Spleen (tissue), 11 donors: ENCODE results near the gene CEP350. TPM values are rescaled to one million over a fixed set of nuclear protein-coding genes. Genes with fewer than 3 reads are reported as not detected.

Source experiments
- DNase-seq: peaks from one replicate; pipeline ENCODE4 v3.0.0-alpha.2; 2020
- H3K27ac ChIP-seq, 8 donors: fragments of 200-600 bp; sonication (generic) in 7 of 8; 1 replicate in 4 of 8; 2 replicates in 4 of 8; pipeline versions ENCODE4 v1.5.0 to v1.8.0; 2016 to 2021; ENCODE audit warnings: inconsistent platforms in 4 of 8, mild to moderate bottlenecking in 4 of 8, moderate library complexity in 1 of 8
- H3K27me3 ChIP-seq, 7 donors: fragments of 200-600 bp; sonication (generic) in 6 of 7; replicated peaks in 1 of 7; 1 replicate in 4 of 7; 2 replicates in 3 of 7; pipeline versions ENCODE4 v1.5.0 to v1.8.0; 2016 to 2021; ENCODE audit warnings: inconsistent platforms in 3 of 7, mild to moderate bottlenecking in 1 of 7
- H3K36me3 ChIP-seq, 6 donors: fragments of 200-600 bp; sonication (generic) in 5 of 6; 1 replicate in 4 of 6; 2 replicates in 2 of 6; pipeline versions ENCODE4 v1.5.0 to v1.8.0; 2016 to 2021; ENCODE audit warnings: inconsistent platforms in 2 of 6
- H3K4me1 ChIP-seq, 6 donors: fragments of 200-600 bp; sonication (generic) in 5 of 6; 1 replicate in 3 of 6; 2 replicates in 3 of 6; pipeline versions ENCODE4 v1.5.0 to v1.8.0; 2016 to 2021; ENCODE audit warnings: inconsistent platforms in 3 of 6
- H3K4me3 ChIP-seq, 8 donors: fragments of 200-600 bp; sonication (generic) in 7 of 8; 1 replicate in 4 of 8; 2 replicates in 4 of 8; pipeline versions ENCODE4 v1.5.0 to v1.8.0; 2016 to 2021; ENCODE audit warnings: inconsistent platforms in 4 of 8, mild to moderate bottlenecking in 4 of 8, moderate library complexity in 2 of 8
- H3K9me3 ChIP-seq, 8 donors: fragments of 200-600 bp; sonication (generic) in 7 of 8; 1 replicate in 4 of 8; 2 replicates in 4 of 8; pipeline versions ENCODE4 v1.5.0 to v1.8.0; 2016 to 2021; ENCODE audit warnings: inconsistent platforms in 4 of 8
- POLR2A ChIP-seq, 3 donors: fragments of 450-650 bp; IDR thresholded peaks; one replicate each; pipeline ENCODE4 v1.5.1; 2017; ENCODE audit warnings: antibody characterized with exemption in 3 of 3, mild to moderate bottlenecking in 1 of 3
- POLR2AphosphoS5 ChIP-seq, 3 donors: sonication (generic); formaldehyde crosslinking; IDR thresholded peaks; one replicate each; pipeline ENCODE4 v1.5.1; 2017; ENCODE audit warnings: antibody characterized with exemption in 3 of 3
- WGBS, 5 donors: extraction: QIAGEN DNeasy Blood & Tissue Kit in 3 of 5; methylation state at CpG; one replicate each; pipeline versions ENCODE4 v1.1.5 to v1.1.7; 2013 to 2018; 5-methylcytosine and 5-hydroxymethylcytosine counted together
- intact Hi-C: fragments of 100-400 bp; cut with DNase I; formaldehyde crosslinking; loops from one replicate; pipeline ENCODE4 v1.15.0; 2023; ENCODE audit warnings: low total_unique reads
- polyA plus RNA-seq, 3 donors: library from polyadenylated mRNA; stranded (reverse); fragments of 200-250 nt; gene quantifications; one replicate each; pipeline ENCODE4 v1.2.1, GENCODE V29; 2013
- total RNA-seq, 7 donors: library from RNA; depleted of rRNA in 3 of 7; stranded (reverse); fragments of >200 nt in 3 of 7; fragmentation: NEBNext Ultra II Directional in 4 of 7; extraction: Animal tissue kit (Norgen Biotek cat#: 25700) in 4 of 7; gene quantifications; one replicate each; pipeline versions ENCODE4 v1.1.0 to v1.2.1, GENCODE V29; 2016 to 2021
- TF ChIP-seq, protein P1 (sequence below), 11 experiments: fragments of 200-600 bp in 7 of 11; fragments of 450-650 bp in 4 of 11; sonication (generic) in 4 of 11; IDR thresholded peaks in 8 of 11; conservative IDR thresholded peaks in 3 of 11; 1 replicate in 7 of 11; 2 replicates in 4 of 11; pipeline versions ENCODE4 v1.4.0 to v1.8.0; 2016 to 2021; ENCODE audit warnings: antibody characterized with exemption in 11 of 11, inconsistent platforms in 4 of 11, mild to moderate bottlenecking in 1 of 11
- donor health status: healthy with polysubstance abuse.
- donor health status: DM: no; HTN: no; CAD: no; lungs with moderate emphysema.
- donor health status: DM: no; HTN: no; CAD: no.
- donor health status: Bipolar disorder and iron deficiency.
- donor health status: healthy.
- donor health status: DM: no; HTN: no; CAD: no.
- donor health status: DM: yes; HTN: yes; CAD: no.

CEP350 gene
- total and polyA plus RNA-seq, 10 donors = 3.5 to 89.2 (median 66.0) TPM

DNA sequence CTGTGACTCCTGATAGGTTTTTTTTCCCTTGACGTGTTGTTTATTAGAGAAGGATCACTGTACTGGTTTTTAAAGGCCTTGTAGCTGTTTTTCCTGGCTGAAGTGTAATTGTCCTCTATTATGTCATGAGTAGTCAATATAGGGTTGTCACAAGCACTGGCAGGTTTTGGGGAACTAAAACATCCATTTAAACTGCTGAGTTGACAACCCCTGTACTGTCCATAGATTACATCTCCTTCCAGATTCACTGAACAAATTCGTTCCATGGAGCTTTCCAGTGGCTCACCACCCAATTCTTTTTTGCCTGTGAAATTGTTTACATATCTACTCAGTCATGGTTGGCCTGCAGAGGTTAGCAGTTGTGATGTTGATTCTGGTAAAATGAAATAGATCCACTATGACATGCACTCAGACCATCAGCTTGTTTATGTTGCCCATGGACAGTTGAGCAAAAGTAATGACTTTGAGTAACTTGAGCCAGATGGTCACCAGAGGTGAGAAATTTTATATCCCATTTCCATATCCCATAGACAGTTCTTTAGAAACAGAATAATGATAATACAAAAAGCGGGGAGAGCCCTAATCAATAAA, 140.2 kb downstream of the CEP350 start:
- Histone ChIP-seq H3K27me3 (no peaks in the 10 kb centered on the region), H3K4me1 (no peaks in the 10 kb centered on the region), H3K27ac (no peak overlapping the region), H3K9me3 (no peaks in the 10 kb centered on the region), H3K36me3 (peaks cover 0 to 100% (median 86%) of the 10 kb centered on the region in 6 donors), H3K4me3 (no peak overlapping the region)
- intact Hi-C loops = no loop called here
- WGBS, 5 donors = 95 to 97% (median 96%) methylated on average over 3 of the region's 3 CpGs
- TF ChIP-seq, protein P1, sequence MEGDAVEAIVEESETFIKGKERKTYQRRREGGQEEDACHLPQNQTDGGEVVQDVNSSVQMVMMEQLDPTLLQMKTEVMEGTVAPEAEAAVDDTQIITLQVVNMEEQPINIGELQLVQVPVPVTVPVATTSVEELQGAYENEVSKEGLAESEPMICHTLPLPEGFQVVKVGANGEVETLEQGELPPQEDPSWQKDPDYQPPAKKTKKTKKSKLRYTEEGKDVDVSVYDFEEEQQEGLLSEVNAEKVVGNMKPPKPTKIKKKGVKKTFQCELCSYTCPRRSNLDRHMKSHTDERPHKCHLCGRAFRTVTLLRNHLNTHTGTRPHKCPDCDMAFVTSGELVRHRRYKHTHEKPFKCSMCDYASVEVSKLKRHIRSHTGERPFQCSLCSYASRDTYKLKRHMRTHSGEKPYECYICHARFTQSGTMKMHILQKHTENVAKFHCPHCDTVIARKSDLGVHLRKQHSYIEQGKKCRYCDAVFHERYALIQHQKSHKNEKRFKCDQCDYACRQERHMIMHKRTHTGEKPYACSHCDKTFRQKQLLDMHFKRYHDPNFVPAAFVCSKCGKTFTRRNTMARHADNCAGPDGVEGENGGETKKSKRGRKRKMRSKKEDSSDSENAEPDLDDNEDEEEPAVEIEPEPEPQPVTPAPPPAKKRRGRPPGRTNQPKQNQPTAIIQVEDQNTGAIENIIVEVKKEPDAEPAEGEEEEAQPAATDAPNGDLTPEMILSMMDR (IDR thresholded peaks at IDR 0.05 in 8 of 11, conservative IDR thresholded peaks at IDR 0.05 in 3 of 11) = no peak
- DNase-seq = no peak

DNA sequence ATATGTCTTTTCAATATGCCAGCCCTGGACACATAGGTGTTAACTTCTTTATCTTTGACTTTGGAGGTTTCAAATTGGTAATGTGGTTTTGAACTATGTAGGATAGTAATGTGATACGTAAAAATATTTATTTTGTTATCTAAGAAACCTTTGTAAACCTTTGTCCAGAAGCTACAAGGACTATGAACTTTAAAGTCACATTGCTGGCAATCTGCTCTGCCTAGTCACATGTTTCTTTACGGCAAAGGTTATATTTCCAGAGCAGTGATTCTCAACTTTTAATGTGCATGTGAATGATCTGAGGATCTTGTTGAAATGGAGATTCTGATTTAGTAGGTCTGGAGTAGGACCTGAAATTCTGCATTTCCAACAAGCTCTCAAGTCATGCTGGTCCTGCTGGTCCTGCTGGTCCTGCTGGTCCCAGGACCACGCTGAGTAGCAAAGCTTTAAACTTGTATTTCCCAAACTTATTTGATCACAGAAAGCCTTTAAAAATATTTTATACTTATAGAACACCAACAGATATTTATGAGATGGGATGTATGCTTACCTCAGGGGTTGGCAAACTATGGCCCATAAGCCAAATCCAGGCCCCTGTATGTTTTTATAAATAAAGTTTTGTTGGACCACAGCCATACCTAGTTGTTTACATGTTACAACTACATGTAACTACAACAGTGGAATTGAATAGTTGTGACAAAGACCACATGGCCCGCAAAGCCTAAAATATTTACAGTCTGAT, 142.1 kb downstream of the CEP350 start:
- no peaks in the 10 kb centered on the region for H3K27me3 ChIP-seq
- no peak for TF ChIP-seq POLR2AphosphoS5 (IDR thresholded peaks at IDR 0.05)
- TF ChIP-seq, protein P1 (IDR thresholded peaks at IDR 0.05 in 8 of 11, conservative IDR thresholded peaks at IDR 0.05 in 3 of 11) = no peak
- TF ChIP-seq POLR2A (IDR thresholded peaks at IDR 0.05) = no peak
- H3K4me3 ChIP-seq = no peak overlapping the region
- H3K27ac ChIP-seq = no peak overlapping the region
- H3K9me3 ChIP-seq = no peaks in the 10 kb centered on the region
- intact Hi-C loops = no loop called here
- H3K36me3 ChIP-seq = peaks cover 0 to 100% (median 85%) of the 10 kb centered on the region in 6 donors
- no peak for DNase-seq
- H3K4me1 ChIP-seq = peaks cover 0 to 9% (median 0%) of the 10 kb centered on the region in 6 donors
- WGBS, 5 donors = 93 to 98% (median 95%) methylated on average over 4 of the region's 4 CpGs

DNA sequence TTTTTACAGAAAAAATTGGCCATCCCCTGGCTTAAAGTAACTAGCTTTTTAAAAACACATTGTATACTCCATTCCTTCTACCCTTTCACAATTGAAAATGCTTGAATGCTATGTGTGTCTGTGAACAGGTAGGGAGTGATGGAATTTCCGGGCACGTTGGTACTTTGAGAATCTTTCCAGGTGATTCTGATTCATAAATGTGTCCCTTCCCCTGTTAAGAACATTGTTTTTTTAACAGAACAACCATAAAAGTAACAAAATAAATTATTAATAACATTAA, 142.7 kb downstream of the CEP350 start:
- TF ChIP-seq POLR2AphosphoS5 (IDR thresholded peaks at IDR 0.05) = no peak
- no peak for TF ChIP-seq POLR2A (IDR thresholded peaks at IDR 0.05)
- TF ChIP-seq, protein P1 (IDR thresholded peaks at IDR 0.05 in 8 of 11, conservative IDR thresholded peaks at IDR 0.05 in 3 of 11) = no peak
- peaks cover 0 to 100% (median 85%) of the 10 kb centered on the region in 6 donors for H3K36me3 ChIP-seq
- no peak overlapping the region for H3K4me3 ChIP-seq
- H3K27ac ChIP-seq = no peak overlapping the region
- H3K9me3 ChIP-seq = no peaks in the 10 kb centered on the region
- 90 to 99% (median 92%) methylated on average over 2 of the region's 2 CpGs for WGBS, 5 donors
- no peak for DNase-seq
- peaks cover 0 to 9% (median 0%) of the 10 kb centered on the region in 6 donors for H3K4me1 ChIP-seq
- H3K27me3 ChIP-seq = no peaks in the 10 kb centered on the region
- intact Hi-C loops = no loop called here

DNA sequence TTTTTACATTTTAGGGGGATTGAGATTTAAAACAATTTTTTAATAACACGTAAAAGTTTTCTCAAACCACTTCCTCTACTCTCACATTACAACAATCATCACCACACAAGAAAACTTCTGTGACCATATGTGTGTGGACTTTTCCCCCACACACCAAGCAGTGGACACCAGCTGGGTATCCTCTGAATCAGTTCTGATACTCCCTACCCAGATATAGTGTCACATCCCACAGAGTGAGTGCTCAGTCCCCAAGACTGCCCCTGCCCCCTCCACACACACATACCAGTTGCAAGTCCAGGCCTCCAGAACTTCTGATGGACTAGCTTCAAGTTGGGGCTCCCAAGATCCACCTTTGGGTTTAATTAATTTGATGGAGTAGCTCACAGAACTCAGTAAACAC, 146.8 kb downstream of the CEP350 start:
- intact Hi-C loops = no loop called here
- peaks cover 0 to 98% (median 58%) of the 10 kb centered on the region in 6 donors for H3K36me3 ChIP-seq
- peaks cover 0 to 9% (median 0%) of the 10 kb centered on the region in 6 donors for H3K4me1 ChIP-seq
- no peak for DNase-seq
- H3K27me3 ChIP-seq = no peaks in the 10 kb centered on the region
- no peaks in the 10 kb centered on the region for H3K9me3 ChIP-seq
- no peak overlapping the region for H3K27ac ChIP-seq
- TF ChIP-seq POLR2A (IDR thresholded peaks at IDR 0.05) (no peak), POLR2AphosphoS5 (IDR thresholded peaks at IDR 0.05) (no peak)
- TF ChIP-seq, protein P1 (IDR thresholded peaks at IDR 0.05 in 8 of 11, conservative IDR thresholded peaks at IDR 0.05 in 3 of 11) = no peak
- 45 to 76% (median 59%) methylated on average over 1 of the region's 1 CpG for WGBS, 5 donors
- no peak overlapping the region for H3K4me3 ChIP-seq
